GM19193 (cell line): ENCODE measurements around the gene WDR20.

ENCODE experiments used
- POLR2A ChIP-seq: IDR thresholded peaks from 4 replicates; pipeline ENCODE4 v1.6.1; 2011; ENCODE audit not compliant: insufficient read depth, insufficient read length; ENCODE audit errors: extremely low read depth

Gene WDR20

GRCh38 chr14:102217399-102217798, 77.7 kb downstream of the WDR20 start:
- no peak for TF ChIP-seq POLR2A

GRCh38 chr14:102217987-102218421, 78.3 kb downstream of the WDR20 start:
- TF ChIP-seq POLR2A, result no peak

- TF ChIP-seq POLR2A, result no peak
Measured at GRCh38 chr14:102218688-102219087, 79.0 kb downstream of the WDR20 start.

GRCh38 chr14:102219316-102219715, 79.6 kb downstream of the WDR20 start:
- no peak for TF ChIP-seq POLR2A

- no peak for TF ChIP-seq POLR2A
Measured at GRCh38 chr14:102220031-102220430, 80.3 kb downstream of the WDR20 start.

- no peak for TF ChIP-seq POLR2A
Measured at GRCh38 chr14:102221026-102221425, 81.3 kb downstream of the WDR20 start.

- no peak for TF ChIP-seq POLR2A
Measured at GRCh38 chr14:102222009-102222575, 82.4 kb downstream of the WDR20 start.

GRCh38 chr14:102222751-102223150, 83.1 kb downstream of the WDR20 start:
- no peak for TF ChIP-seq POLR2A

- no peak for TF ChIP-seq POLR2A
Measured at GRCh38 chr14:102223682-102224081, 84.0 kb downstream of the WDR20 start.

- no peak for TF ChIP-seq POLR2A
Measured at GRCh38 chr14:102225386-102225785, 85.7 kb downstream of the WDR20 start.

GRCh38 chr14:102225936-102226335, 86.2 kb downstream of the WDR20 start:
- TF ChIP-seq POLR2A, result no peak

- TF ChIP-seq POLR2A, result no peak
Measured at GRCh38 chr14:102226356-102227125, 86.8 kb downstream of the WDR20 start.

- TF ChIP-seq POLR2A, result no peak
Measured at GRCh38 chr14:102227184-102227964, 87.7 kb downstream of the WDR20 start.

GRCh38 chr14:102229071-102229738, 89.5 kb downstream of the WDR20 start:
- no peak for TF ChIP-seq POLR2A

GRCh38 chr14:102229739-102230092, 90.0 kb downstream of the WDR20 start:
- TF ChIP-seq POLR2A, result no peak
